ENCODE data around the gene GAS6. TPM values are rescaled to one million over a fixed set of nuclear protein-coding genes. Genes with fewer than 3 reads are reported as not detected.

GAS6 gene
- total RNA-seq, 1 donor from 2014 or later, result 70.0 TPM

- FAIRE-seq, result no peak
- TF ChIP-seq, protein P1, sequence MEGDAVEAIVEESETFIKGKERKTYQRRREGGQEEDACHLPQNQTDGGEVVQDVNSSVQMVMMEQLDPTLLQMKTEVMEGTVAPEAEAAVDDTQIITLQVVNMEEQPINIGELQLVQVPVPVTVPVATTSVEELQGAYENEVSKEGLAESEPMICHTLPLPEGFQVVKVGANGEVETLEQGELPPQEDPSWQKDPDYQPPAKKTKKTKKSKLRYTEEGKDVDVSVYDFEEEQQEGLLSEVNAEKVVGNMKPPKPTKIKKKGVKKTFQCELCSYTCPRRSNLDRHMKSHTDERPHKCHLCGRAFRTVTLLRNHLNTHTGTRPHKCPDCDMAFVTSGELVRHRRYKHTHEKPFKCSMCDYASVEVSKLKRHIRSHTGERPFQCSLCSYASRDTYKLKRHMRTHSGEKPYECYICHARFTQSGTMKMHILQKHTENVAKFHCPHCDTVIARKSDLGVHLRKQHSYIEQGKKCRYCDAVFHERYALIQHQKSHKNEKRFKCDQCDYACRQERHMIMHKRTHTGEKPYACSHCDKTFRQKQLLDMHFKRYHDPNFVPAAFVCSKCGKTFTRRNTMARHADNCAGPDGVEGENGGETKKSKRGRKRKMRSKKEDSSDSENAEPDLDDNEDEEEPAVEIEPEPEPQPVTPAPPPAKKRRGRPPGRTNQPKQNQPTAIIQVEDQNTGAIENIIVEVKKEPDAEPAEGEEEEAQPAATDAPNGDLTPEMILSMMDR (IDR thresholded peaks at IDR 0.05; ENCODE audit: insufficient read depth, low read length, severe bottlenecking), result no peak
- H3K36me3 ChIP-seq (ENCODE audit: control insufficient read depth, insufficient read depth, low read length), result peaks cover 11% of the 10 kb centered on the region
Measured at GRCh38 chr13:113840541-113841352, 23.1 kb downstream of the GAS6 start.

DNA sequence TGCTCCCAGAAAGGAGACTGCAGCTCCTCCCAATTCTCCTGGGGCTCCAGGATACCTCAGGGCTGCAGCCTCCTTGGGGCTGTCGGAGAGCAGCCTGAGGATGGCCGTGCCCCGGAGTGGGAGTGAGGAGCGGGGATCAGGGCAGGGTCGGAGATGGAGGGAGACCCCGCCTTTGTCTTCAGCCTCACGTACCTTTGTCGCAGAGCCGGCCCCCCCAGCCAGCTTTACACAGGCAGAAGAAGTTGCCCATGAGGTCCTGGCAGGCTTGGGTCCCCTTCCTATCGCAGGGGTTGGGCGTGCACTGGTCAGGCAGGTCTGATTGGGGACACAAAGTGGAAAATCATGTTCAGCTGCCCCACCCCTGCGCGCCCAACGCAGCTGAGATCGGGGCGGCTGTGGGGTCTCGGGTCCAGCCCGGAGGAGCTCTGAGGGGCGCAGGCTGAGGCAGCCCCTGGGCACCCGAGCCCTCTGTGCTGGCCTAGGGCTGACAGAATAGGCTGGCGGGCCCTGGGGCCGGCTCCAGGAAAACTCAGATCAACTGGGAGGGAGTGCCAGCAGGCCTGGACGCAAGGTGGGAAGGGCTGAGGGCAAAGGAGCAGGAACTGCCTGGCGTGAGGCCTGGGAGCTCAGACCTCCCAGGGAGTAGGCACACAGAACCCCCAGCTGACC is 24.2 kb downstream of the GAS6 start:
- DNase-seq (ENCODE audit: low read depth) (no peak), FAIRE-seq (no peak)
- TF ChIP-seq, protein P1 (IDR thresholded peaks at IDR 0.05; ENCODE audit: insufficient read depth, low read length, severe bottlenecking), result no peak
- peak overlapping the region; percentile 6 for H3K4me3 ChIP-seq (ENCODE audit: low read depth, low read length)
- peaks cover 11% of the 10 kb centered on the region for H3K36me3 ChIP-seq (ENCODE audit: control insufficient read depth, insufficient read depth, low read length)
- H3K27me3 ChIP-seq (ENCODE audit: control insufficient read depth, insufficient read depth, low read length), result no peaks in the 10 kb centered on the region

More at GRCh38 chr13:113840541-113841352, 23.1 kb downstream of the GAS6 start:
- DNase-seq (ENCODE audit: low read depth), result no peak
- no peaks in the 10 kb centered on the region for H3K27me3 ChIP-seq (ENCODE audit: control insufficient read depth, insufficient read depth, low read length)
- H3K4me3 ChIP-seq (ENCODE audit: low read depth, low read length), result no peak overlapping the region

GRCh38 chr13:113838711-113839201 is 25.1 kb downstream of the GAS6 start:
- TF ChIP-seq, protein P1 (IDR thresholded peaks at IDR 0.05; ENCODE audit: insufficient read depth, low read length, severe bottlenecking), result no peak
- Histone ChIP-seq H3K27me3 (ENCODE audit: control insufficient read depth, insufficient read depth, low read length) (no peaks in the 10 kb centered on the region), H3K36me3 (ENCODE audit: control insufficient read depth, insufficient read depth, low read length) (peaks cover 9% of the 10 kb centered on the region), H3K4me3 (ENCODE audit: low read depth, low read length) (peak overlapping the region; percentile 34)
- FAIRE-seq, result no peak
- DNase-seq (ENCODE audit: low read depth), result no peak

GRCh38 chr13:113837560-113838355 is 26.1 kb downstream of the GAS6 start:
- Histone ChIP-seq H3K4me3 (ENCODE audit: low read depth, low read length) (peak overlapping the region; percentile 34), H3K27me3 (ENCODE audit: control insufficient read depth, insufficient read depth, low read length) (no peaks in the 10 kb centered on the region), H3K36me3 (ENCODE audit: control insufficient read depth, insufficient read depth, low read length) (peaks cover 7% of the 10 kb centered on the region)
- DNase-seq (ENCODE audit: low read depth) (peak; percentile 96), FAIRE-seq (peak; percentile 47)
- TF ChIP-seq, protein P1 (IDR thresholded peaks at IDR 0.05; ENCODE audit: insufficient read depth, low read length, severe bottlenecking), result no peak

- Histone ChIP-seq H3K4me3 (ENCODE audit: low read depth, low read length) (no peak overlapping the region), H3K27me3 (ENCODE audit: control insufficient read depth, insufficient read depth, low read length) (no peaks in the 10 kb centered on the region), H3K36me3 (ENCODE audit: control insufficient read depth, insufficient read depth, low read length) (peaks cover 7% of the 10 kb centered on the region)
- DNase-seq (ENCODE audit: low read depth), result peak; percentile 91
- TF ChIP-seq, protein P1 (IDR thresholded peaks at IDR 0.05; ENCODE audit: insufficient read depth, low read length, severe bottlenecking), result no peak
- FAIRE-seq, result peak; percentile 28
Measured at GRCh38 chr13:113836768-113837559, 26.9 kb downstream of the GAS6 start.
